ENCODE measurements around the gene STK10.

- TF ChIP-seq, protein P1, sequence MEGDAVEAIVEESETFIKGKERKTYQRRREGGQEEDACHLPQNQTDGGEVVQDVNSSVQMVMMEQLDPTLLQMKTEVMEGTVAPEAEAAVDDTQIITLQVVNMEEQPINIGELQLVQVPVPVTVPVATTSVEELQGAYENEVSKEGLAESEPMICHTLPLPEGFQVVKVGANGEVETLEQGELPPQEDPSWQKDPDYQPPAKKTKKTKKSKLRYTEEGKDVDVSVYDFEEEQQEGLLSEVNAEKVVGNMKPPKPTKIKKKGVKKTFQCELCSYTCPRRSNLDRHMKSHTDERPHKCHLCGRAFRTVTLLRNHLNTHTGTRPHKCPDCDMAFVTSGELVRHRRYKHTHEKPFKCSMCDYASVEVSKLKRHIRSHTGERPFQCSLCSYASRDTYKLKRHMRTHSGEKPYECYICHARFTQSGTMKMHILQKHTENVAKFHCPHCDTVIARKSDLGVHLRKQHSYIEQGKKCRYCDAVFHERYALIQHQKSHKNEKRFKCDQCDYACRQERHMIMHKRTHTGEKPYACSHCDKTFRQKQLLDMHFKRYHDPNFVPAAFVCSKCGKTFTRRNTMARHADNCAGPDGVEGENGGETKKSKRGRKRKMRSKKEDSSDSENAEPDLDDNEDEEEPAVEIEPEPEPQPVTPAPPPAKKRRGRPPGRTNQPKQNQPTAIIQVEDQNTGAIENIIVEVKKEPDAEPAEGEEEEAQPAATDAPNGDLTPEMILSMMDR (IDR thresholded peaks at IDR 0.05; ENCODE audit: insufficient read depth, low read length), result no peak
- no peak for TF ChIP-seq POLR2AphosphoS5 (IDR thresholded peaks at IDR 0.05; ENCODE audit: low read depth)
Measured at GRCh38 chr5:172082180-172082579, 105.8 kb downstream of the STK10 start.
